NCI-H146 (cell line): Measurements from ENCODE around the gene ERCC6L2.

Experiments used
- DNase-seq: peaks from one replicate; lab custom pipeline; 2025; lab: John Stamatoyannopoulos, UW

The ERCC6L2 gene

DNA sequence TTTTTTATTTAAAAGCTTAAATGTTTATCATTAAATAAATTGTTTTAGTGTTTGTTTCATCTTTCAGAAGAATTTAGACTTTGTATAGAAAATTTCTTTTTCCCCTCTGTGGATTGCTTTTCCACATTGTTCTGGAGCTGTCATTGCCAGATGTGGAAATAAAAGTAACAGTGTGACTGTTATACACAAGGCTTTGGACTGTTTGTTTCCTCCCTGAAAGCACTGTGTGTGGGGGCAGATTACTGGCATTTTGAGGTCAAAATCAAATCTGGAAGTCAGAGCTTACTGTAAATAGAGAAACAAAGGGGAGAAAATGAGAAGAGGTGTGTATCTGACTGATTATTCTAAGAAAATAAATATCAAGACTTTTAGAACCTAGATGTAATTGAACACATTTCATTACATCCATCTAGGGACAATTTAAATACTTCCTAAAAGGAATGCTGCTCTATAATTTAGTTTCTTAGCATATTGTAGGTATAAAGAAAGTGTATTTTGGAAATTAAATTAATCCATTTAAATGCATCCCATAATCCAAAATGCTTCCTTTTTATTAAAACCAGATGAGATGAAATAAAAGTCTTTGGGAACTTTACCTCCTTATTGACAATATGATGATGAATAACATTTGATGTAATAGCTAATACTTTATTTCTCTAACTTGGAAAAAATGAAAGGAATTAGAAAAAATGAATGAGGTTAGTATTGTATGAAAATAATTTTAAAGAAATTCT lies 51.9 kb downstream of the ERCC6L2 start:
- DNase-seq: no peak

DNA sequence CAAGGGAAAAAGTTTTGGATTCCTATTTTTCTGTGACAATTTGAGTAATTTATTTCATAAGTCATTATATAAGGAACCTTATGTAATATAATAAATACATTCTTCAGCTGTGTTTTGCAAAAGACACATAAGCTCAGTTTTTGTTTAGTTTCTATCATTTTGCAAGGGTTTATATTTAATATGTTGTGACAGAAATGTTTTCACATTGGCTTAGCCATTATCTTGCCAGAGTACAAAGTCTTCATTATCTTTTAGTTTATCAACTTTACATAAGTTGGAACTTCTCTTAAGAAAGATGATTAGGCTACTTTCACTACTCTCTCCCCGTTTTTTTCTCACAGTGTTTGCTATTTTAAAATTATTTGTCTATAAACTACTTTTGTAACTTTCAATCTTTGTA lies 54.8 kb downstream of the ERCC6L2 start:
- no peak for DNase-seq

DNA sequence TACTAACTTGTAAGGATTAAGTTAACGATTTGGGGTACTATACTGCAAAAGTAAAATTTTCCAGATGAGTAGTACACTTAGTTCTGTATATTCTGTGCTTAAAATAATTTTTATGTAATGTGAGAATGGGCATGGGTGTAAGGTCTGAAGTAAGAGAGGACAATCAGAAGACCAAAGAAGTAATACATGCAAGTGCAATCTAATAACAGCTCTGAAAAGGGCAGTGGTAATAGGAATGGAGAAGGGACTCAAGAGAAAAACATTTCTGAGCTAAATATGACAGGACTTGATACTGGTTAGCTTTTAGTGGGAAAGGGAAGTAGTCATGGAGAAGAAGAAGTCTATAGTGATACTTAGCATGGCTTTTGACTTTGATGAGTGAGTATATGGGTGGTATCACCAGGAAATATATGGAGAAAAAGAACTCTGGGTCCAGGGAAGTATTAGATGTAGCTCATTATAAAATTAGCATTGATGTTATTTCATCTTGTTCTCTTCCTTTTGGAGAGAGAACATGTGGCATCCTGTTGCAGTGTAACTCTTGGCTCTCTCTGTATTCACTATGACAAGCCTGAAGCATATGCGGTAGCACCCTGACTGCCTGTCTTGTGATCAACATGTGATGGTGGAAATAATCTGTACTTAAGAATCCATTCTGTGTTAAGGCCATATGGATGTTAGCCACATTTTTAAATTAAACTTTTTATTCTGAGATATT lies 60.5 kb downstream of the ERCC6L2 start:
- no peak for DNase-seq

DNA sequence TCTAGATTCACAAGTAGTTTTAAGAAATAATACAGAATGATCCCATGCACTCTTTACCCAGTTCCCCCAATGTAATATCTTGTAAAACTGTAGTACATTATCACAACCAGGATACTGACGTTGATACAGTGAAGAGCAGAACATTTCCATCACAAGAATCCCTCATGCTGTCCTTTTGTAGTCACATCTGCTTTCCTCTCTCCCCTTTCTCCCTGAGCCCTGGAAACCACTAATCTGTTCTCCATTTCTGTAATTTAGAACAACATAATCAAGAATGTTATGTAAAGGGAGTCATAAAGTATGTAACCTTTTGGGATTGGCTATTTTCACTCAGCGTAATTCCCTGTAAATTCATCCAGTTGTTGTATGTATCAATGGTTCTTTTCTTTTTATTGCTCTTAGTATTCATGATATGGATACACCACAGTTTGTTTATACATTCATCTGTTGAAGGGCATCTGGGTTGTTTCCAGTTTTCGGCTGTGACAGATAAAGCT lies 61.1 kb downstream of the ERCC6L2 start:
- no peak for DNase-seq

DNA sequence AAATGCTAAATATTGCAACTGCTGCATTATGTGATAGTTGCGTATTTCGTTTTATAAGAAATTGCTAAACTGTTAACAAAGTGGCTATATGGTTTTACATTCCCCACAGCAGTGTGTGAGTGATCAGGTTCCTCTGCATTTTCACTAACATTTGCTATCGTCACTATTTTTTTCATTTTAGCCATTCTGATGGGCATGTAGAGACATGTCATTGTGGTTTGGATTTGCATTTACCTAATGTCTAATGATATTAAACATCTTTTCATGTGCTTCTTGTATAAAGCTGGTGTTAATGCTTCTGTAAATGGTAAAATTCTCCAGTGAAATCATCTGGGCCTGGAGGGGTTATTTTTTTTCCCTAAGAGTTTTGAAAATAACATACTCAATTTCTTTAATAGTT lies 61.6 kb downstream of the ERCC6L2 start:
- DNase-seq: no peak

DNA sequence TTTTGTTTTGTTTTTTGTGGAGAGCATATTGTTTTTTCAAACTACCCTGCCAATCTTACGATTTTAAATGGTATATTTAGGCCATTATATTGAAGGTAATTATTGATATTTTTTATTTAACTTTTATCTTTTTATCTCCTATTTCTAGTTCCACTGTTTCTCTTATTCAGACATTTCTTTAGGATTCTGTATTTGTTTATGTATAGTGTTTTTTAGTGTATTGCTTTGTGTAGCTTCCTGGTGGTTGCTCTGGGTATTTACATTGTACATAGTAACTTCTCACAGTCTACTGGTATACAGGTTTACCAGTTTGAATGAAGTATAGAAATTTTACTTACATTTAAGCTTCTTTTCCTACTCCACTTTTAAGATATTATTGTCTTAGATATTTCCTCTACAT lies 63.2 kb downstream of the ERCC6L2 start:
- no peak for DNase-seq

DNA sequence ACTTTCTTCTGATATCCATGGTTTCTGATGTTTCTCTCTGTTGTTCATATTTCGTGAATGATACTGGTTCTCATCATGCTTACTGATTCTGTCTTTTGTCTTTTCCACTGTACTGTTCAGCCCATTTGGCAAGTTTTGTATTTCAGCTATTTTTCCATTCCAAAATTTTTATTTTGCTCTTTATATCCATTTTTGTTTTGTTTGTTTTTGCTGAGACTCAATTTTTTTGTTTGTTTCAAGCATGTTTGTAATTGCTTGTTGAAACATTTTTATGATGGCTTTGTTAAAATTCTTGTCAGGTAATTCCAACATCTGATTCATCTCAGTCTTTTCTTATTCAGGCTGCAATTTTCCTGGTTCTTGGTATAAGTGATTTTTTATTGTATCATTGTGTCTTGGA lies 64.0 kb downstream of the ERCC6L2 start:
- DNase-seq: no peak

DNA sequence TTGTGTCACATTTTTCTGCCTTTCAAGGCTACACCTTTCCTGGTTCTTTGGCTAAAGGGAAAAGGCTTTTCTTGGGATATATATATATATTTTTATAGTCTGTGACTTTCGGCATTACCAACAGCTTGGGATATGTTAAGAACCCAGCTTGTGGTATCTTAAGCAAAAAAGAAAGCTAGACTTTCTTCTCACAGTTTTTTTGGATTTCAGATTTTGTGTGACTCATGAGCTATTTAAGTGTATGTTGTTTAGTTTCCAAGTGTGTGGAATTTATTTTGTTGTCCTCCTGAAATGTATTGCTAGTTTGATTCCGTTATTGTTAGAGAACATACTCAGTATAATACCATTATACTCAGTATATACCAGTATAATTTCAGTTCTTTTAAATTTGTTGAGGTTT lies 64.8 kb downstream of the ERCC6L2 start:
- no peak for DNase-seq

DNA sequence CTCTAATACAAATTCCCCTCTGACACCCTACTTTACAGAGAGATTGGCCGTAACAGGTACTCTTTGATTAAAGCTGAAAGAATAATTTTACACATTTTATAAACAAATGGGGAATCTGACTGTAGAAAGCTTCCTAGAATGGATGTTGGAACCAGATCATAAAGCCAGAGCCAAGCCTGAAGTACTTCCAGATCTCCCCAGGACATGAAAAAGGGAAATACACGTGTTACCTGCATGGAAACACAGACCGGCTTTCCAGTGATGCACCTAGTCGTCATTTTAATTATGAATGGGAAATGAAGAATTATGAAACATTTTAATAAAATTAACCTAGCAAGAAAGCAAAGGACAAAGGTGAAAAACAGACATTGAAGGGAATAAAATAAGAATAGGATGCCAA lies 66.5 kb downstream of the ERCC6L2 start:
- no peak for DNase-seq

DNA sequence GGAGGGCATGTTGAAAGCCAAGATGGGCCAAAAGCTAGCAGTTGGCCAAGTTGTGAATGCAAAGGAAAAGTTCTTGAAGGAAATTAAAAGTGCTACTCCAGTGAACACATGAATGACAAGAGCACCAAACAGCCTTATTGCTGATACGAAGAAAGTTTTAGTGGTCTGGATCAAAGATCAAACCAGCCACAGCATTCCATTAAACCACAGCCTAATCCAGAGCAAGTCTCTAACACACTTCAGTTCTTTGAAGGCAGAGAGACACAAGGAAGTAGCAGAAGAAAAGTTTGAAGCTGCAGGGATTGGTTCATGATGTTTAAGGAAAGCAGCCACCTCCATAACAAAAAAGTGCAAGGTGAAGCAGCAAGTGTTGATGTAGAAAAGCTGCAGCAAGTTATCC lies 71.6 kb downstream of the ERCC6L2 start:
- DNase-seq: no peak

DNA sequence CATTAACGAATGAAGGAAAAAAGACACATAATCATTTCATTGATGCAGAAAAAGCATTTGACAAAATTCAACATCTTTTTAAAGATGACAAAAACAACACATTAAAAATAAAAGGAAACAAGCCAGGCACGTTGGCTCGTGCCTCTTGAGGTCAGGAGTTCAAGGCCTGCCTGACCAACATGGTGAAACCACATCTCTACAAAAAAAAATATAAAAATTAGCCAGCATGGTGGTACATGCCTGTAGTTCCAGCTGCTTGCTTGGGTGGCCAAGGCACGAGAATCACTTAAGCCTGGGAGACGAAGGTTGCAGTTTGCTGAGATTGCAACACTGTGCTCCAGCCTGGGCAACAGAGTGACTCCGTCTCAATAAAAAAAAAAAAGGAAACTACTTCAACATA lies 77.0 kb downstream of the ERCC6L2 start:
- DNase-seq: no peak

DNA sequence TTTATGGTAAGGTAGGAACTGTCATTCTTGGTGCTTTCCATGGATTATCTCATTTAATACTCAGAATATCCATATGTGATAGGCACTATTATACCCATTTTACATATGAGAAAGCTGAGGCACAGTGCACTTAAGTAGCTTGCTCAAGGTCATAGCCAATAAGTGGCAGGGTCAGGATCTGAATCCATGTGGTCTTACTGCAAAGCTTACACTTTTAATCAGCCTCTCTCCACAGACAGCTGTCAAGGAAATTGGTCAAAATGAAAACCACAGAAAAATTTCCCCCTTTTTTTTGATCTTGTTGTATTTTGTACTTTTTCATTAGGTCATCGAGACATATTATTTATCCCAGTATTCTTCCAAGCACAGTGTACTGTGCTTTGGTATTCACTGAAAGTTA lies 78.5 kb downstream of the ERCC6L2 start:
- DNase-seq: no peak

DNA sequence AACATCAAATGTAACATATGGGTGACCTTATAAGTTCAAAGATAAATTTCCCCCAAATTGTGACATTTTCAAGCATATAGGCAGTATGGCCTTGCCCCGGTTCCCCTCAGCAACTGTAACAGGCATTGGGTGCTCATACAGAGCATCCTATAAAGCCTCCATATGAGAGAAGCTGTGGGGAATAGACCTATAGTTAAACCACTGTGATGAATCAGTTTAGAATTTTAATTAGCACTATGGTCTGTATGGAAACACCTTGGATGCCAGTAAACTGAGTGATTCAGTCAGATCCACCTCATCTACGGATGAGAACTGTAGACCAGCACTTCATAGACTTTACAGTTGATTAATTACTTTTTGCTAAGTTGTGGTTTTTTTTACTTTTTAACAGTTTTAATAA lies 79.4 kb downstream of the ERCC6L2 start:
- DNase-seq: no peak

DNA sequence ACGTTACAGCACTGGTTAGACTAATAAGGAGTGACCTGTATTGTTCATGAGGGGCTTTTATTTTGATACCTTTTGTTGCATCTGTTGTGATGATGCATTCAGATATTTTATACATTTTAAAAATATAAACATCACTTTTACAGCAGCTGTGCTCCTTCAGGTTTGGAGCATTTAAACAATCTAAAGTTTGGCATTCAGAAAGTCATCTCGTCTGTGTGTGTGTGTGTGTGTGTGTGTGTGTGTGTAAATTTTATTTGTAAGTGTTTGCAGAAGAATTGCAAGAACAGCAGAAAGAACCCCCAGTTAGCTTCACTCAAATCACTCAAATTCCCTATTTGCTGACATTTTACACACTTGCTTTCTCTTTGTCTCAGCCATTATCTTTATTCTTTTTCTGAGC lies 87.4 kb downstream of the ERCC6L2 start:
- no peak for DNase-seq

DNA sequence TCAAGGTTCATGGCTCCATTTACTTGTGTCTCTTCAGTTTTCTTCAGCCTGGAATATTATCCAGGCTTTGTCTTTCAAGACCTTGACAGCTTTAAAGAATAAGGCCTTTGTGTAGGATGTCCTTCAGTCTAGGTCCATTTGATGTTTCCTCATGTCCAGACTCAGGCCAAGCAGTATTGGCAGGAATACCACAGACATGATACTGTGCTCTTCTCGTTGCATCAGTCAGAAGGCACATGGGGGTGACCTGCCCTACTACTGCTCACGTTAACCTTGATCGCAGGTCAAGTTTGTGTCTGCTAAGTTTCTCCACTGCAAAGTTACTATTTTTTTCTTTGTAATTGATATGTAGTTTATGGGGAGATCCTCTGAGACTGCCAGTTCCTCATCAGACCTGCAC lies 88.2 kb downstream of the ERCC6L2 start:
- DNase-seq: no peak

DNA sequence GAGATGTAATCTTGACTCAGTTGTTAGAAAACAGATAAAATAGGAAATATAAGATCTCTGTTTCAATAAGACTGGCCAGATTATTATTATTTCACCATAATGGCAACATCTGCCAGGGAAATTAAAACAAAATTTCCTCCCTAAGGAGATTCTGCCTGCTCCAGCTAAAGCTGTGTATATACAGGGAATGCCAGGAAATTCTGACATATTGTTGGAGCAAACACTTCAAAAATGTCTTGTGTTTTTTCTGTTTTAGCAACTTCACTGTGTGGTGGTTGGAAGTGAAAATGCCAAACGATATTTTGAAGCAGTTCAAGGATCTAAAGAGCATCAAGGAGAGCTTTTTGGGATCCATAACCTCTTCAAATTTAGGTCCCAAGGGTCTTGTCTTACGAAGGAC lies 90.8 kb downstream of the ERCC6L2 start:
- no peak for DNase-seq

DNA sequence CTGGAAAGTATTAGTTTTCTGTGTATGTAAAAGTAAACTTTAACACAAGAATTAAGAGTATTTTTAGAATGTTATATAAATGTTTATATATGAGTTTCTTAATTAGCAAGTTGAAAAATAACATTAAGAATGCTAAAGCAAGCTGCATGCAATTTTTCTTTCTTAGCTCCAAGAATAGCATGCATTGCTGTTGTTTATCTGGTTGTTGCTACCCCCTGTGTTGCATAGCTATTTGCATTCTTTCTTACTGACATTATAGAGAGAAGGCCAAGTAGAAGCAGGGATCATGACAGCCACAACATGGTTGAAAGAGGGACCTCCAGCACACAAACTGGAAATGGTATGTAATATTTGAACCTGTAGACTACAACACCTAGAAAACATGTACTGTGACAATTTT lies 94.8 kb downstream of the ERCC6L2 start:
- no peak for DNase-seq

DNA sequence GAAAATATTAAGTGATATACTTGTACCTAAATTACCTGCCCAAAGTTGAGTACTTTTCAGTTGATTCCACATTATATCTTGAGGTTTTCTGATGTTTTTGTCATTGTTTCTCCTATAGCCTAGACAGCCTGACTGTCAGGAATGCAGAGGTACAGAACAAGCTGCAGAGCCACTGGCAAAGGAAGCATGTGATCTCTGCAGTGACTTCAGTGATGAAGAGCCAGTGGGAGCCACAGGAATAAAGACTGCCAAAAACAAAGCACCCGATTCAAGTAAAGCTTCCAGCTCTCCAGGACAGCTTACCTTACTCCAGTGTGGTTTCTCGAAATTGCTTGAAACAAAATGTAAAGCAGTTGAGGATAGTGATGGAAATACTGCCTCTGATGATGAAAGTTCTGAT lies 96.3 kb downstream of the ERCC6L2 start:
- no peak for DNase-seq

DNA sequence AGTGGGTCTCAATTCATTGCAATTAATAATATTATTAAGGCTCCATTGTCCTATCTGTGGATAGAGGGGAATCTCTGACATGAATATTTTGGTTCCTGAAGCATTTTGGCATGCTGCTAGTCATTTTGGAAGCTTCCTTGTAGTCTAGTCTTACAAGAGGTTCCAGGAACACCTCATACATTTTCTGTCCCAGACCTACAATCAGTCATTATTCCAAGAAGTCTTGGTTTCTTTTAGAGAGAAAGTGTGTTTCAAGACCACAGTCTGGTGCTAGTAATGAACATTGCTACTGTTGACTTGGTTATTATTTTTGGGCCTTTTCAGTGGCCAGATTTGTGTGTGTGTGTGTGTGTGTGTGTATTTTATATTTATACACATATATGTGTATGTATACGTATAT lies 98.9 kb downstream of the ERCC6L2 start:
- no peak for DNase-seq

DNA sequence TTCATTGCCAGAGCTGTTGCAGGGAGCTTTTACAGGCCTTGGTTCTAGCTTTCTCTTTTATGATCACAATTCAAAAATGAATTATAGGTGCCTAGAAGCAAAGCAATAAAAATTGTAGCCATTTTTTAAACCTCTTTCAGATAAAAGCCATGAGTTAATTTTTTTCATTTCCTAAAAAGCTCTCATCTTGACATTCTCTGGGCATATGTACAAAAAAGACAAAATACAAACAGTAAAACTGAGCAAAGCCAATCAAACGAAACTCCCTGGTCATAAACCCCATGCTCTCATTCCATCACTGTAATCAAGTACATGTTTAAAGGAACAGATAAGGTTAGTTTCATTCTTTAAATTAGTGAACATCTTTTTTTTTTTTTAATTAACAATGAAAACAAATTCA lies 101.9 kb downstream of the ERCC6L2 start:
- DNase-seq: no peak

DNA sequence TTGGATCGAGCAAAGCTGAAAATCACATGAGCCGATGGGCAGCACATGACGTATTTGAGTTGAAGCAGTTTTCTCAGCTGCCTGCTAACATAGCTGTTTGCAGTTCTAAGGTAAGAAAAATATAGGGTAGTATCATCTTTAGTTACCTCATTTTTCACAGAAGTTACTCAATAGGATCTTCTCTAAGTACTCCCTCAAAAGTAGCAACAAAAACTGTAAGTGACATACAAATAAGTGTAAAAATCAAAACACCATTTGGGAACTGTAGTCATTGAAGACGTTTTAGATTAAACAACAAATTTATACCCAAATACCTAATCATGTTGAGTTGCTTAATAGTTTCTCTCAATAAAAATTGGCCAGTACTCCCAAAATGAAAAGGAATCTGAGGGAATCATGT lies 102.6 kb downstream of the ERCC6L2 start:
- DNase-seq: no peak

DNA sequence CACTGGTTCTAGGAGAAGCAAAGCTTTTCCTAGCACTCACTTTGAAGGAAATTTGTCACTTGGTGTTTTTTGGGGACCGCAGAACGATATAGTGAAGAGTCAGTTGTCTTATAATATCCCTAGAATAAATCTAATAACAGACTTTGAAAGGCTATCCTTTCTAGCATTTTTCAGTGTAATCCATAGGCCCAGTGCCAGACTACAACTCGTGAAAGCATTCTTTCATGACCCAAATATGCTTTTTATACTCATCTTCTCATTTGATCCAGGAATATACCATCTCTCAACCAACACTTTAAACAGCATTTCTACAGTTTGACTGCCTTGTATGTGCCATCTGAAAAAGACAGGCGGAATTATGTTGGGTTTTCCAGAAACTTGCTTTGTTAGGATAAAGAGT lies 104.0 kb downstream of the ERCC6L2 start:
- no peak for DNase-seq

DNA sequence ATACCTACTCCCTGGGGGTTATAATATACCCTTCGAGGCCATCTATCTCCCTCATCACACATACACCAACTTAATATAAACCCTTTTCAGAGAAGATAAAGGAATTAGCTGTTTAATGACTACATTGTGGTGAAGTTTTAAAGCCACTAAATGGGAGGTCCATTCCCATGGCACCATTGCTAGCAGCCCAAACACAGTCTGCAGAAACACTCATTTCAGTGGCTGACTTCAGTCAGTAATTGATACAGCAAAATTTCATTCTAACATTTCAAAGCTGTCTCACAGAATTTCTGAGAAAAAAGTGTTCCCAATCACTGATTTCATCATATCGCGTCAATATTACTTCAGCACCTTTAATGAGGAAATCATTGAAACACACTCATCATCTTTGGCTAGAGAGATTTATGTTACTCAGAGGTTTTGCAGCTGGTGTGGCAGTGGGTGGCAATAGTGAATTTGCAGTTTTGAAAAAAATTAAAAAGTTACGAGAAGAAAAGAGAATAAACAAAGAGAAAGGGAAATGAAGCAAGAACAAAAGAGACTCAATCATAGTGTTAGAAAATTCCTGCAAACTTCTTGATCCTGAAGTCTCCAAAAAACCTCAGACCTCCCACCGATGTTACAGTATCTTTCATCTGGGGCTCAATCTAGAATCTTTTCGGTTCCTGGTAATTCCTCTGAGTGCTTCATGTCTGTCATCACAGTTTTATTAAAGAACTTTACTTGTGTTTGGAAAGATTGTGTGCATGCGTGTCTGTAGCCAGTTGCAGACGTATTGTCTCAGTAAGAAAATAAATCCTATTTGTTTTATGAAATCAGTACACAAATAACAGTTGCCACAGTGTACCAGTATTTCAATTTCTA lies 105.0 kb downstream of the ERCC6L2 start:
- DNase-seq: no peak
